HG03457 (cell line): ENCODE data around the gene SERTAD3.
"Not testable (repeated sequence)": the region's sequence is repeated elsewhere in the genome, so short reads cannot be mapped to it uniquely, and the experiment has no call there.

Experiments used
- ATAC-seq: cut with Tn5 transposase; IDR thresholded peaks from one replicate; pipeline ENCODE4 v1.9.1; 2021; ENCODE audit warnings: moderate number of reproducible peaks; ENCODE audit not compliant: unreplicated experiment

Gene SERTAD3

DNA sequence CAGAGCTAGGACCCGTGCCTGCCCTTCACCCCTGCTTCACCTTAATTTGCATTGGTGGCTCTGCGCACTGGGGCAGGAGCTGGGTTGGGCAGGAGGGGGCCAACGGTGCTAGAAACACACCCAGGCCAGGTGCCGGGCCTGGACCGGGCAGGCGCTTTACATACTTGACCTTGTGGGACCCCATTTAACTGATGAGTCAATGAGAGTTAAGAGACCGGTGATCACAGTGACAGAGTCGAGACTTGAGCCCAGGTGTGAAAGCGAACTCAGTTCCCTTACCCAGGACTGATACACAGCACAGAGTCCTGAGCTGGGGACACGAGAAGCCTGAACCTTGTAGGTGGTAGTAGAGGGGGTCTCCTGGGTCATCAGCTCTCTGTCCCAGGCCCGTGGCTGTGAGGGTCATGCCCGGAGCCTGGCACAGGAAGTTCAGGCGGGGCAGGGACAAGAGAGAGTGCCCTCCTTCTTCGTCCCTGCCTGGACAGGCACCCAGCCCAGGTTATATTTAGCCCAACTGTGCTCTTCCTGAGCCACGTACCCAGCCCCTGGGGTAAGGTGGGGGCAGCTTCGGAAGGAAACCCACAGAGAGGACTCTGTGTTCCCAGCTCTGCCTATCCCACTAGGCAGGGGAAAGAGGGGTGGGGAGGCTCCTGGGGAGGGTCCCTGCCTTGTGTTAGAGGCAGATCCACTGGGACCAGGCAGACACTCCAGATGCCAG lies 32.9 kb downstream of the SERTAD3 start:
- no peak for ATAC-seq

DNA sequence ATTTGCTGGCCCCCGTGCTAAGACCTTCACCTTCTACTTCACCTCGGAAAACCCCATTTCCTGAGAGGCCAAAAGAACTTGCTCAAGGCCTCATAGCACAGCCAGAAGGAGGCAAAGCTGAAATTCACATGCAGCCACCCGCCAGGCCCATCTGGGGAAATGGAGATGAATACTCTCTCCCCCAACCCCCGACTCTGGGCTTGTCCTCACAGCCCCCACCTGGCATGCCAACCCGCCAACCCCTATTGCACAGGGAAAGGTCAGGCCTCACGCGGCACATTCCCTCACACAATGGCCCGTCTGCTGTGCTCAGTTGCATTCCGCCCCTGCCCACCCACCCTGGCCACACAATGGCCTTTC lies 34.1 kb downstream of the SERTAD3 start:
- ATAC-seq = no peak

GRCh38 chr19:40408598-40408925 lies 35.6 kb downstream of the SERTAD3 start:
- not testable (repeated sequence) for ATAC-seq

- ATAC-seq = no peak
Measured at GRCh38 chr19:40407714-40408597, 36.2 kb downstream of the SERTAD3 start.

DNA sequence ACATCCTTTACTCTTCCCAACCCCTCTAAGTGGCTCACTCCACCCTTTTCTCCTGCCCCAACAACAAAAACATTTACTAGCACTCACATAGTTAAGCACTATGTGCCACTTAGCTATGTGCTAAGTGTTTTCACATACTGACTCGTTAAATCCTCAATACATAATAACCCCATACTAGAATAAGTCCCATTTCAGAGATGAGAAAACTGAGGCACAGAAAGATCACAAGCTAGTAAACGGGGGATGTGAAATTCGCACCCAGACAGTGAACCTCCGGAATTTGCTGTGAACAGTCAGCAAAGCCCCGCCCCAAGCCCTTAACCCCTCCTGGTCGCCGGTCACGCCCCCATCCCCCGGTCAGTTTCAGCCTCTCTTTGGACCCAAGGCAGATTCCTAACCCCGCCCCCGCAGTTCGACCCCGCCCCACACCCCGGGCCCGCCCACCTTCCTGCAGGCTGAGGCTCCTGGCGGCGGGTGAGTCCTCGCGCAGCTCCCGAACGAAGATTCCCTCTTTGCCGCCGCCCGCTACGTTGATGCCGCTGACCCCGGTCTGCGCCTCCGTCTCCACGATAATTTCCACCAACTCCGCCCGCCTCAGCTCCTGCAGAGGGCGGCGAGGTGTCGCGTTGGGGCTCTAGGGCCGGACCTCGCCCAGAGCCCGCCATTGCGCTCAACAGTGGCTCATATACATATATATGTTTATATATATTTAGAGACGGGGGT lies 40.7 kb downstream of the SERTAD3 start:
- peak; percentile 49 for ATAC-seq

DNA sequence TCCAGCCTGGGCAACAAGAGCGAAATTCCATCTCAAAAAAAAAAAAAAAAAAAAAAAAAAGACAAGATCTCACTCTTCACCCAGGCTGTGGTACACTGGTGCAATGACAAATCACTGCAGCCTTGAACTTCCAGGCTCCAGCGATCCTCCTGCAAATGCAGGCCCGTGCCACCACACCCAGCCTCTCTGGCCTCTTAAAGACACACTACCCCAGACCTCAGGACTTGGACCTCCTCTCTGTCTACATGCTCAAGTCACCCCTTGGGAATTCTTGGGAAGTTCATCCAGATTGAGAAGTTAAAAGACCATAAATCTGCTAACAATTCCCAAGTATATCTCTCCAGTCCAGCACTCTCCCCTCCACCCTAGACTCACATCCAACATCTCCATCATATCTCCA lies 43.6 kb downstream of the SERTAD3 start:
- ATAC-seq = no peak

GRCh38 chr19:40398417-40399131 lies 45.6 kb downstream of the SERTAD3 start:
- ATAC-seq = no peak

- ATAC-seq = no peak
Measured at GRCh38 chr19:40397568-40397906, 46.6 kb downstream of the SERTAD3 start.

DNA sequence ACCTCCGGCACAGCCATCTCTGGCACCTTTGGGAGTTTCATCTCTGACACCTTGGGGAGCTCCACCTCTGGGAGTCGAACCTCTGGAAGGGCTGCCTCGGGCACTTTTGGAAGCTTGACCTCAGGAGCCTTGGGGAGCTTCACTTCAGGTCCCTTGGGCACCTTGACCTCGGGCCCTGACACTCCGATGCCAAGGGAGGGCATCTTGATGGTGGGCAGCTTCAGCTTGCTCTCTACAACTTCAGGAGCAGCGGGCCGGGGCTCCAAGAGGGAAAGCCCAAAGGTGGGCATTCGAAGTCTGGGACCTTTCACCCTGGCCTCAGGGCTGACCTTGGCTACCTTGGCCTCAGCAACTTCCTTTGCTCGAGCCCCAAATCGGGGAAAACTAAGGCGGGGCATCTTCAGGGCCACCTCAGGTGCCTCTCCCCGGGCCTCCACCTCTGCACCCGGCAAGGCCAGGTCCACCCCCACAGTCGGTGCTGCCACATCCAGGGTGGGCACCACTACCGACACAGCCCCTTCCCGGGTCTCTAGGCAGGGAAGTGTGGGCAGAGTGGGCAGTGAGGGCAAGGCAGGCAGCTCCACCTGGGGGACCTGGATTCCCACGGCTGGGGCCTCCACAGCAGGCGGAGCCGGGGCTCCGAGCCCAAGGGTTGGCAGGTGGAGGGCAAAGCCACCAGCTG lies 47.1 kb downstream of the SERTAD3 start:
- ATAC-seq = no peak

DNA sequence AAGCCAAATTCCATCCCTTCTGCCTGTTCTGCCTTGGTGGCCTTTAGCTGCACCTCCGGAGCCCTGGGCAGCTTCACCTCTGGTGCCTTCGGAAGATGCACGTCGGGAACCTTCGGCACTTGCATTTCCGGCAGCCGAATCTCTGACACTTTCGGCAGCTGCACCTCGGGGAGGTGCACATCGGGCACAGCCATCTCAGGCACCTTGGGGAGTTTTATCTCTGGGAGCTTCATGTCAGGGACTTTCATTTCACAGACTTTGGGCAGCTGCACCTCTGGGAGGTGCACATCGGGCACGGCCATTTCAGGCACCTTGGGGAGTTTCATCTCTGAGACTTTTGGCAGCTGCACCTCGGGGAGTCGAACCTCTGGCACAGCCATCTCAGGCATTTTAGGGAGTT lies 48.2 kb downstream of the SERTAD3 start:
- no peak for ATAC-seq

DNA sequence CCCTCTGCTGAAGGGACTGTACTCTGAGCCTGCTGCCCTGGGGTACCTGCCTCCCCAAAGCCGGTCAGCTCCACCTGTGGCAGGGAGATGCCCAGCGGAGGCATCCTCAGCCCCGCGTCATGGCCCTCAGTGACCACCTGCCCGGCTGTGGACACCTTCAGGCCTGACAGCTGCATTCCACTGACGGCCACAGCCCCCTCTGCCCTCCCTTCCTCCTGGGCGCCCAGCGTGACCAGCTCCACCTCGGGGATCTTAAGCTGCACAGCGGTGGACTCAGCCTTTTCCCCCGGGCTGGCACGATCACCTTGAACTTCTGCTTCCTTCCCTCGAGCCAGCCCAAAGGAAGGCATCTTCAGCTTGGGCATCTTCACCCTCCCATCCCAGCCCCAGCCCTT lies 49.3 kb downstream of the SERTAD3 start:
- no peak for ATAC-seq

- ATAC-seq = no peak
Measured at GRCh38 chr19:40393894-40394815, 50.0 kb downstream of the SERTAD3 start.

DNA sequence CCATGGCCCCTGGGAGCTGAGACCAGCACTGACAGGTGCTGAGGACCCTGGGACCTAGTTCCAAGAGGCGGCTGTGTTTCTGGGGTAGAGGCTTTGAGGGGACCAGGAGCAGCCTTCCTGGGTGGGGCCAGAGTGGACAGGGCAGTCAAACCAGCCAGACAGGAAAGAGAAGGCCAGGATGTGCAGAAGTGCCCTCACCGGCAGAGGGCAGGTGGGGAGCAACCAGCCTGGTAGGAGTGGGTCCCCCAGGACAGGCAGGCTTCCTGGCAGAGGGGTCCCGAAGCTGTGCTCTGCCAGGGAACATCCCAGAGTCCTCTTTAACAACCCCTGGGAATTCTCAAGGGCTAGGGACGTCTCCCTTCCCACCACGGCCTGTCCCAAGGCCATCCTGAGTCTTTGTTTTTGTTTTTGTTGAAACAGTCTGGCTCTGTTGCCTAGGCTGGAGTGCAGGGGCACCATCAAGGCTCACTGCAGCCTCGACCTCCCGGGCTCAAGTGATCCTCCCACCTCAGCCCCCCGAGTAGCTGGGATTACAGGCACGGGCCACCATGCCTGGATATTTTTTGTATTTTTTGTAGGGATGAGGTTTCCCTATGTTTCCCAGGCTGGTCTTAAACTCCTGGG lies 51.1 kb downstream of the SERTAD3 start:
- ATAC-seq = no peak

DNA sequence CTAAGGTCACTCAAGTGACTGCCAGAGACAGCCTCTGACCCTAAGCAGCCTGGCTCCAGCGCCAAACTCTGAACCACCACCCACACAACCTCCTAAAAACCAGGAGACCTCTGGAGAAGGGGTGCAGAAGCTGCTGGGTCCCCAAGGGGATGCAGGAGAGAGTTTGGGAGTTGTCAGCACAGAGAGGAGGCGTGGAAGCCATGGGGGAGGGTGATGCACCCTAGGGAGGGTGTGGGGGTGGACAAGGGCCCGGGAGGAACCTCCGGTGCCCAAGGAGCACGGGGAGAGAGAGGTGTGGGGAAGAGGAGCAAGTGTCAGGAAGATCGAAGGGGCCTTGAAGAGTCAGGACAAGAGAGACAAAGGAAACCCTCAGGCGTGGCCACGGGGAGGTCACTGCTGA lies 52.0 kb downstream of the SERTAD3 start:
- ATAC-seq = no peak
